ENCODE data around the gene BSND.

The BSND gene

DNA sequence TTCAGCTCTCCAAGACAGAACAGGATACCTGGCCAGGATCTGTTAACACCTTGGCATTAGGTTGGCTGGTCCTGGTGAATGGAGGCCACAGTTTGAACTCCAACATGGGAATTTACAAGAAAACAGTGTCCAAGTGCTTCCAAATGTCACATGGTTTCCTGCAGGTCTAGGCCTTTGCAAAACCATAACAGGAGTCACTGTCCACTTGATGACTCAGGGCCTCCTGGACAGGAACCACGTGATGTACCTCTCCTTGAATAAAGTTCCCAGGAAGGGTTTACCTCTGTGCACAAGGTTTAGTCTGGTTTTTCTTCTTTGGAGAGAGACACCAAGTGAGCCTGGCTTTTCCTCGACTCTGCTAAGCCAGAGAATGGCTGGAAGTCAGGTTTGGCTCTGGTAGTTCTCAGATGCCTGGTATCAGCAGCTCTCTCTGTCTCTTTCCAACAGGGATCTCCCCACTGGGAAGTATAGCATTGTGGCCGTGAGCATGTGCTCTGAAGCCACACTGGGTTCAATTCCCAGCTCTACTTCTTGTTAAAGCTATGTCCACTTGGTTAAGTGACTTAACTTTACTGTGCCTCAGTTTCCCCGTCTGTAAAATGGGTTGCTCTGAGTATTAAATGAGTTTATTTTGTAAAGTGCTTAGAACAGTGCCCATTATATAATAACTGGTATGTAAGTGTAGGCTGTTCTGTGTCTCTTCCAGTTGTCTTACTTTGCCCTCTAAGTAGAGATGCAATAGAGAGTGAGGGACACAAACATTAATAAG lies 45.6 kb upstream of the BSND start:
- no peaks in the 10 kb centered on the region for H3K27me3 ChIP-seq (ENCODE audit: insufficient read depth, low read length, poor library complexity)
- no peaks in the 10 kb centered on the region for H3K36me3 ChIP-seq (ENCODE audit: control insufficient read depth, insufficient read depth, low read length)
- H2BK120ac ChIP-seq (ENCODE audit: low read depth, low read length), result no peak overlapping the region
- no peaks in the 10 kb centered on the region for H3K79me1 ChIP-seq (ENCODE audit: low read length)
- H3K4me3 ChIP-seq (ENCODE audit: low read length), result no peak overlapping the region
- no peak overlapping the region for H3K4me2 ChIP-seq (ENCODE audit: low read length)
- WGBS (ENCODE audit: extremely low coverage, insufficient coverage, low lambda C conversion rate), result no CpG with 5 or more reads among the region's 4 CpGs
- H3K9ac ChIP-seq (ENCODE audit: low read length), result no peak overlapping the region
- no peak overlapping the region for H4K5ac ChIP-seq (ENCODE audit: low read length)
- no peak overlapping the region for H3K56ac ChIP-seq (ENCODE audit: low read length)
- H3K4me1 ChIP-seq (ENCODE audit: control insufficient read depth, low read depth, low read length), result no peaks in the 10 kb centered on the region
- H4K8ac ChIP-seq (ENCODE audit: low read depth, low read length), result no peak overlapping the region
- H3K79me2 ChIP-seq (ENCODE audit: control insufficient read depth, insufficient read depth, low read length), result no peaks in the 10 kb centered on the region
- H2AK5ac ChIP-seq (ENCODE audit: low read length), result no peak overlapping the region
- no peak overlapping the region for H3K27ac ChIP-seq (ENCODE audit: low read depth, low read length)
- no peak overlapping the region for H3K4ac ChIP-seq (ENCODE audit: low read depth, low read length)
- no peak overlapping the region for H3K18ac ChIP-seq (ENCODE audit: low read length)
- no peak overlapping the region for H3K23ac ChIP-seq (ENCODE audit: low read length)
- no peak for DNase-seq
- no peak overlapping the region for H2BK15ac ChIP-seq (replicated peaks; ENCODE audit: low read depth)
- no peak overlapping the region for H2BK5ac ChIP-seq (ENCODE audit: low read length)

DNA sequence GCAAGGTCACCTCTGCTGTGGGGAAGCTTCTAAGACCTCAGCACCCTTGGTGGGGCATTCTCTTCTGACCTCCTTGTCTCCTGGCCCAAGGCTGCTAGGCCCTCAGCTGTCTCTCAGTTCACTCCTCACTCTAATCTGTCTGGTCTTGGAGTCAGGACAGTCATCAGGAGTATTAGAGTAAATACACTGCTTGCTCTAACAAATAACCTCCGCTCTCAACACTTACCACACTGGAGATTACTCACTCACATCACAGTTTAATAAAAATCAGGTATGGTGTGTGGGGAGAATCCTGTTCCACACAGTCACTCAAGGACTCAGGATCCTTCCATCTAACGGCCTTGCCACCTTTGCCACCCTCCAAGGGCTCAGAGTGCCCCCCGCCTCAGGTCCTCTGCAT lies 44.9 kb upstream of the BSND start:
- H3K79me1 ChIP-seq (ENCODE audit: low read length), result no peaks in the 10 kb centered on the region
- no peak overlapping the region for H3K9ac ChIP-seq (ENCODE audit: low read length)
- no peak overlapping the region for H3K18ac ChIP-seq (ENCODE audit: low read length)
- H2BK120ac ChIP-seq (ENCODE audit: low read depth, low read length), result no peak overlapping the region
- no peak for DNase-seq
- H2BK5ac ChIP-seq (ENCODE audit: low read length), result no peak overlapping the region
- H3K4me1 ChIP-seq (ENCODE audit: control insufficient read depth, low read depth, low read length), result no peaks in the 10 kb centered on the region
- H3K23ac ChIP-seq (ENCODE audit: low read length), result no peak overlapping the region
- no peak overlapping the region for H3K27ac ChIP-seq (ENCODE audit: low read depth, low read length)
- no peak overlapping the region for H3K56ac ChIP-seq (ENCODE audit: low read length)
- H2AK5ac ChIP-seq (ENCODE audit: low read length), result no peak overlapping the region
- no peak overlapping the region for H3K4me3 ChIP-seq (ENCODE audit: low read length)
- no peak overlapping the region for H4K8ac ChIP-seq (ENCODE audit: low read depth, low read length)
- H4K5ac ChIP-seq (ENCODE audit: low read length), result no peak overlapping the region
- no peak overlapping the region for H3K4ac ChIP-seq (ENCODE audit: low read depth, low read length)
- H2BK15ac ChIP-seq (replicated peaks; ENCODE audit: low read depth), result no peak overlapping the region
- no peaks in the 10 kb centered on the region for H3K79me2 ChIP-seq (ENCODE audit: control insufficient read depth, insufficient read depth, low read length)
- no peak overlapping the region for H3K4me2 ChIP-seq (ENCODE audit: low read length)
- no CpG with 5 or more reads among the region's 3 CpGs for WGBS (ENCODE audit: extremely low coverage, insufficient coverage, low lambda C conversion rate)
- H3K27me3 ChIP-seq (ENCODE audit: insufficient read depth, low read length, poor library complexity), result no peaks in the 10 kb centered on the region
- no peaks in the 10 kb centered on the region for H3K36me3 ChIP-seq (ENCODE audit: control insufficient read depth, insufficient read depth, low read length)

DNA sequence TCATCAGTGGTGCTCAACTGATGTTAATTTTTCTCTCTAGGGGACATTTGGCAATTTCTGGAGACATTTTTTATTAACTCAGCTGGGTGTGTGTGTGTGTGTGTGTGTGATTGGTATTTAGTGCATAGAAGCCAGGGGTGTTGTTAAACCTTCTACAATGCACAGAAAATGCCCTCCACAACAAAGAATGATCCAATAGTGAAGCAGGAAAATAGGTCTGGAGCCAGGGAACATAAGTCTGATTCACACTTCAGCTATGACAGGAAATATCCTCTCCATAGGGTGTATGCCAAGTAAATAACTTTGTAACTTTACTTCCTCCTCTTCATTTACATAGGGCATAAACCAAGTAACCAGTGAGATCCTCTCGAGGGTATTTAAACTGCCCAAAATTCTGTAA lies 43.4 kb upstream of the BSND start:
- no peaks in the 10 kb centered on the region for H3K79me1 ChIP-seq (ENCODE audit: low read length)
- no peak overlapping the region for H3K4me2 ChIP-seq (ENCODE audit: low read length)
- no peaks in the 10 kb centered on the region for H3K27me3 ChIP-seq (ENCODE audit: insufficient read depth, low read length, poor library complexity)
- H4K5ac ChIP-seq (ENCODE audit: low read length), result no peak overlapping the region
- no peak overlapping the region for H3K4me3 ChIP-seq (ENCODE audit: low read length)
- no peak overlapping the region for H4K8ac ChIP-seq (ENCODE audit: low read depth, low read length)
- no peak overlapping the region for H3K4ac ChIP-seq (ENCODE audit: low read depth, low read length)
- no peak overlapping the region for H3K56ac ChIP-seq (ENCODE audit: low read length)
- H2AK5ac ChIP-seq (ENCODE audit: low read length), result no peak overlapping the region
- no peak for DNase-seq
- no peak overlapping the region for H2BK120ac ChIP-seq (ENCODE audit: low read depth, low read length)
- H3K18ac ChIP-seq (ENCODE audit: low read length), result no peak overlapping the region
- H3K9ac ChIP-seq (ENCODE audit: low read length), result no peak overlapping the region
- H2BK5ac ChIP-seq (ENCODE audit: low read length), result no peak overlapping the region
- H3K23ac ChIP-seq (ENCODE audit: low read length), result no peak overlapping the region
- H3K4me1 ChIP-seq (ENCODE audit: control insufficient read depth, low read depth, low read length), result no peaks in the 10 kb centered on the region
- no peaks in the 10 kb centered on the region for H3K79me2 ChIP-seq (ENCODE audit: control insufficient read depth, insufficient read depth, low read length)
- WGBS (ENCODE audit: extremely low coverage, insufficient coverage, low lambda C conversion rate), result no CpG with 5 or more reads among the region's 1 CpG
- no peak overlapping the region for H3K27ac ChIP-seq (ENCODE audit: low read depth, low read length)
- no peak overlapping the region for H2BK15ac ChIP-seq (replicated peaks; ENCODE audit: low read depth)
- H3K36me3 ChIP-seq (ENCODE audit: control insufficient read depth, insufficient read depth, low read length), result no peaks in the 10 kb centered on the region

DNA sequence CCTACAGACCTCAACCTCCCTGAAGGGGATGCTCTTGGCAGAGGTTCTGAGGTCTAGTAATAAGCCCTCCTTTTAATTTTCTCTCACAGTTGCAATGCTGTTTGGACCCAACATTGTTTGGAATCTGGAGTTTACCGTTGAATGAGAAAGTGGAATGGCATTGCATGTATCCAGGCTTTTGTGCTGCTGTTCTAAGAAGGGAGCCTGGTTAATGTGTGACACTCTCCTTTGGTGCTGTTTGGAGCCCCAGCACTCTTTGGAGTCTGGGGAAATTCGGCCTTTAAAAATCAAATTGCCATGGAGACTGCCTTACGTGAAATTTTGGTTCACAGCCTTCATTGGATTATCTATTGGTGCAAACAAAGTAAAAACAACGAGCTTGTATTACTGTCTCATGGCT lies 42.0 kb upstream of the BSND start:
- H3K36me3 ChIP-seq (ENCODE audit: control insufficient read depth, insufficient read depth, low read length), result no peaks in the 10 kb centered on the region
- H3K79me1 ChIP-seq (ENCODE audit: low read length), result no peaks in the 10 kb centered on the region
- no peak overlapping the region for H2BK15ac ChIP-seq (replicated peaks; ENCODE audit: low read depth)
- no peak overlapping the region for H3K56ac ChIP-seq (ENCODE audit: low read length)
- WGBS (ENCODE audit: extremely low coverage, insufficient coverage, low lambda C conversion rate), result no CpG with 5 or more reads among the region's 4 CpGs
- no peak overlapping the region for H3K23ac ChIP-seq (ENCODE audit: low read length)
- H4K5ac ChIP-seq (ENCODE audit: low read length), result no peak overlapping the region
- H4K8ac ChIP-seq (ENCODE audit: low read depth, low read length), result no peak overlapping the region
- no peaks in the 10 kb centered on the region for H3K4me1 ChIP-seq (ENCODE audit: control insufficient read depth, low read depth, low read length)
- no peak overlapping the region for H3K4me2 ChIP-seq (ENCODE audit: low read length)
- DNase-seq, result no peak
- H2AK5ac ChIP-seq (ENCODE audit: low read length), result no peak overlapping the region
- no peak overlapping the region for H3K27ac ChIP-seq (ENCODE audit: low read depth, low read length)
- no peak overlapping the region for H3K18ac ChIP-seq (ENCODE audit: low read length)
- H3K27me3 ChIP-seq (ENCODE audit: insufficient read depth, low read length, poor library complexity), result no peaks in the 10 kb centered on the region
- no peak overlapping the region for H3K4ac ChIP-seq (ENCODE audit: low read depth, low read length)
- H2BK5ac ChIP-seq (ENCODE audit: low read length), result no peak overlapping the region
- H3K9ac ChIP-seq (ENCODE audit: low read length), result no peak overlapping the region
- H3K4me3 ChIP-seq (ENCODE audit: low read length), result no peak overlapping the region
- no peak overlapping the region for H2BK120ac ChIP-seq (ENCODE audit: low read depth, low read length)
- H3K79me2 ChIP-seq (ENCODE audit: control insufficient read depth, insufficient read depth, low read length), result no peaks in the 10 kb centered on the region

DNA sequence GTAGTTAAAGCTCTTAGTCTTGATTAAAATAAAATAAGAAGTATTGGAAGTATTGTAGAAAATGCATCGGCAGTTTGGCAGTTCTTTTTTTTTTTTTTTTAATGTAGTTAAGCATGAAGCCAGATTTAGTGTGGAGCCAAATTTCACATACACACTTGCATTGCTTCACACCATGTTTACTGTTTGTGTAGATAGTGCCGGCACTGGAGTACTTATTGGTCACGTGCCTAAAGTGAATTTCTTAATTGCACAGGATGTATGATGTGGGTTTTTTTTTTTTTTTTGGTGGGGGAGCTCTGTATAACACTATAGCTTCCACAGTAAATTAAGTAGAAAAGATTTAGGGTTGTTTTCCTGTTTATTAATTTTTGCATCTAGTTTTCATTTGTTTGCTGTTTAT lies 39.5 kb upstream of the BSND start:
- no peak overlapping the region for H2BK15ac ChIP-seq (replicated peaks; ENCODE audit: low read depth)
- H3K18ac ChIP-seq (ENCODE audit: low read length), result no peak overlapping the region
- H2BK120ac ChIP-seq (ENCODE audit: low read depth, low read length), result no peak overlapping the region
- no peak for DNase-seq
- no peaks in the 10 kb centered on the region for H3K4me1 ChIP-seq (ENCODE audit: control insufficient read depth, low read depth, low read length)
- H4K5ac ChIP-seq (ENCODE audit: low read length), result no peak overlapping the region
- H2BK5ac ChIP-seq (ENCODE audit: low read length), result no peak overlapping the region
- H3K4me3 ChIP-seq (ENCODE audit: low read length), result no peak overlapping the region
- no peak overlapping the region for H3K4me2 ChIP-seq (ENCODE audit: low read length)
- H3K79me2 ChIP-seq (ENCODE audit: control insufficient read depth, insufficient read depth, low read length), result no peaks in the 10 kb centered on the region
- no peak overlapping the region for H3K56ac ChIP-seq (ENCODE audit: low read length)
- no peaks in the 10 kb centered on the region for H3K79me1 ChIP-seq (ENCODE audit: low read length)
- H4K8ac ChIP-seq (ENCODE audit: low read depth, low read length), result no peak overlapping the region
- no peak overlapping the region for H3K27ac ChIP-seq (ENCODE audit: low read depth, low read length)
- no peak overlapping the region for H3K4ac ChIP-seq (ENCODE audit: low read depth, low read length)
- no peak overlapping the region for H3K23ac ChIP-seq (ENCODE audit: low read length)
- no peaks in the 10 kb centered on the region for H3K27me3 ChIP-seq (ENCODE audit: insufficient read depth, low read length, poor library complexity)
- H3K9ac ChIP-seq (ENCODE audit: low read length), result no peak overlapping the region
- no peak overlapping the region for H2AK5ac ChIP-seq (ENCODE audit: low read length)
- WGBS (ENCODE audit: extremely low coverage, insufficient coverage, low lambda C conversion rate), result no CpG with 5 or more reads among the region's 3 CpGs
- H3K36me3 ChIP-seq (ENCODE audit: control insufficient read depth, insufficient read depth, low read length), result no peaks in the 10 kb centered on the region

Data from mesendoderm (in vitro differentiated cells).